IMR-90 (cell line): ENCODE measurements around the gene DSC2. TPM values are rescaled to one million over a fixed set of nuclear protein-coding genes. Genes with fewer than 3 reads are reported as not detected.

Source experiments
- ATAC-seq: fragments of 200-7000 bp; cut with Tn5 transposase; 2 replicates; pipeline ENCODE4 v1.9.1; 2020; ENCODE audit warnings: low read depth, mild to moderate bottlenecking, moderate library complexity
- BruUV-seq: library from RNA; stranded (reverse); fragments of 400-500 nt; replicated peaks from 2 replicates; lab custom pipeline; 2021; lab: Mats Ljungman, UMichigan
- CTCF ChIA-PET: fragments of 300-600 bp; formaldehyde crosslinking; extraction: SDS; loops from one replicate; lab custom pipeline; 2021; ENCODE audit warnings: antibody characterized with exemption; lab: Yijun Ruan, JAX
- POLR2A ChIA-PET: fragments of 300-600 bp; sonication (Branson Sonifier 250); formaldehyde crosslinking; loops from one replicate; lab custom pipeline; 2022; ENCODE audit warnings: antibody characterized with exemption; ENCODE audit not compliant: unreplicated experiment; lab: Charles Lee
- DNase-seq: peaks from one replicate; pipeline ENCODE4 v3.0.0; 2013
- H2AFZ ChIP-seq: replicated peaks from 2 replicates; pipeline ENCODE3; 2013; ENCODE audit warnings: low read length, mild to moderate bottlenecking; ENCODE audit not compliant: poor library complexity
- H2AK5ac ChIP-seq: 2 replicates; pipeline ENCODE4 v1.6.1; 2013; ENCODE audit warnings: low read depth, low read length, inconsistent platforms
- H2AK9ac ChIP-seq: replicated peaks from 2 replicates; pipeline ENCODE3; 2013; ENCODE audit warnings: mild to moderate bottlenecking, low read depth, low read length, moderate library complexity; ENCODE audit not compliant: poor library complexity
- H2BK120ac ChIP-seq: 2 replicates; pipeline ENCODE4 v1.6.1; 2013; ENCODE audit warnings: low read depth, low read length, inconsistent platforms
- H2BK15ac ChIP-seq: 3 replicates; pipeline ENCODE4 v1.6.1; 2013; ENCODE audit warnings: low read depth, low read length, inconsistent platforms
- H2BK20ac ChIP-seq: 2 replicates; pipeline ENCODE4 v1.6.1; 2013; ENCODE audit warnings: low read depth, mild to moderate bottlenecking, inconsistent platforms, low read length, moderate library complexity
- H2BK5ac ChIP-seq: 2 replicates; pipeline ENCODE4 v1.6.1; 2013; ENCODE audit warnings: mild to moderate bottlenecking, low read depth, low read length, inconsistent platforms; ENCODE audit not compliant: poor library complexity, severe bottlenecking
- H3K14ac ChIP-seq: replicated peaks from 2 replicates; pipeline ENCODE4 v1.6.1; 2013; ENCODE audit warnings: low read depth, low read length, inconsistent platforms
- H3K18ac ChIP-seq: 2 replicates; pipeline ENCODE4 v1.6.1; 2013; ENCODE audit warnings: low read depth, low read length, control low read depth
- H3K23ac ChIP-seq: 2 replicates; pipeline ENCODE4 v1.6.1; 2013; ENCODE audit warnings: low read depth, low read length, inconsistent platforms
- H3K27ac ChIP-seq: 2 replicates; pipeline ENCODE4 v1.5.1; 2013; ENCODE audit warnings: mild to moderate bottlenecking, control low read depth, low read length; ENCODE audit not compliant: insufficient read depth
- H3K27me3 ChIP-seq: 2 replicates; pipeline ENCODE4 v1.6.1; 2013; ENCODE audit warnings: low read length; ENCODE audit not compliant: control insufficient read depth, insufficient read depth
- H3K36me3 ChIP-seq: 2 replicates; pipeline ENCODE4 v1.6.1; 2013; ENCODE audit warnings: low read length, mixed read lengths; ENCODE audit not compliant: control insufficient read depth, insufficient read depth
- H3K4ac ChIP-seq: 2 replicates; pipeline ENCODE4 v1.6.1; 2013; ENCODE audit warnings: low read depth, low read length, inconsistent platforms
- H3K4me1 ChIP-seq: 2 replicates; pipeline ENCODE4 v1.6.1; 2013; ENCODE audit warnings: low read length, mixed read lengths; ENCODE audit not compliant: control insufficient read depth, insufficient read depth
- H3K4me2 ChIP-seq: 2 replicates; pipeline ENCODE4 v1.6.1; 2013; ENCODE audit warnings: low read depth, mild to moderate bottlenecking, control low read depth, low read length, moderate library complexity
- H3K4me3 ChIP-seq: 2 replicates; pipeline ENCODE4 v1.5.1; 2013; ENCODE audit warnings: low read depth, mild to moderate bottlenecking, control low read depth, low read length, moderate library complexity; ENCODE audit not compliant: insufficient read depth
- H3K56ac ChIP-seq: 2 replicates; pipeline ENCODE4 v1.6.1; 2013; ENCODE audit warnings: low read length, inconsistent platforms; ENCODE audit not compliant: insufficient read depth; ENCODE audit errors: extremely low read depth
- H3K79me1 ChIP-seq, 2 experiments: 2 replicates each; pipeline ENCODE4 v1.6.1; 2013; ENCODE audit warnings: low read length in 2 of 2, inconsistent platforms in 1 of 2, low read depth in 1 of 2
- H3K9ac ChIP-seq: 2 replicates; pipeline ENCODE4 v1.6.1; 2013; ENCODE audit warnings: low read depth, low read length, control low read depth
- H3K9me1 ChIP-seq: 2 replicates; pipeline ENCODE4 v1.6.1; 2013; ENCODE audit warnings: low read length, inconsistent platforms; ENCODE audit not compliant: insufficient read depth
- H3K9me3 ChIP-seq: 2 replicates; pipeline ENCODE4 v1.6.1; 2013; ENCODE audit warnings: low read length; ENCODE audit not compliant: control insufficient read depth, insufficient read depth
- H4K20me1 ChIP-seq: 2 replicates; pipeline ENCODE4 v1.6.1; 2013; ENCODE audit warnings: low read length, inconsistent platforms; ENCODE audit not compliant: insufficient read depth
- H4K5ac ChIP-seq: 2 replicates; pipeline ENCODE4 v1.6.1; 2013; ENCODE audit warnings: mild to moderate bottlenecking, low read depth, low read length, control low read depth
- H4K8ac ChIP-seq, 2 experiments: 2 replicates each; pipeline ENCODE4 v1.6.1; 2013; ENCODE audit warnings: low read depth in 2 of 2, low read length in 2 of 2, control low read depth in 1 of 2, inconsistent platforms in 1 of 2
- H4K91ac ChIP-seq: 2 replicates; pipeline ENCODE4 v1.6.1; 2013; ENCODE audit warnings: low read depth, low read length, inconsistent platforms; ENCODE audit not compliant: insufficient read depth
- MAFK ChIP-seq: IDR thresholded peaks from 2 replicates; pipeline ENCODE4 v1.6.1; 2012; ENCODE audit warnings: low read depth, low read length, improper control_type of control experiment
- NFE2L2 ChIP-seq: fragments of 150-350 bp; IDR thresholded peaks from 2 replicates; pipeline ENCODE4 v1.6.1; 2016; ENCODE audit warnings: low read depth, mild to moderate bottlenecking, low read length
- USF2 ChIP-seq: fragments of 150-350 bp; IDR thresholded peaks from 2 replicates; pipeline ENCODE4 v1.6.1; 2017; ENCODE audit warnings: mild to moderate bottlenecking, antibody characterized with exemption, low read length, low read depth
- WGBS, 2 experiments: methylation state at CpG; one replicate each; pipeline versions ENCODE4 v1.1.5 to v1.1.7; 2013; ENCODE audit warnings: missing lambda C conversion rate in 2 of 2; ENCODE audit not compliant: insufficient read length in 1 of 2; ENCODE audit errors: extremely low coverage in 2 of 2; 5-methylcytosine and 5-hydroxymethylcytosine counted together
- dilution Hi-C: fragments of 300-500 bp; cut with HindIII; formaldehyde crosslinking; loops from one replicate; pipeline ENCODE4 v1.14.3; 2018; ENCODE audit warnings: low sequenced_read_pairs; ENCODE audit not compliant: unreplicated experiment
- in situ Hi-C: fragments of 300-500 bp; cut with MboI; formaldehyde crosslinking; loops from 3 replicates; pipeline ENCODE4 v1.14.3; 2019; ENCODE audit warnings: low sequenced_read_pairs, inconsistent platforms, mixed read lengths
- intact Hi-C: fragments of 100-400 bp; cut with micrococcal nuclease; formaldehyde crosslinking; loops from 2 replicates; pipeline ENCODE4 v1.10.0; 2022
- polyA plus RNA-seq, 3 experiments: library from polyadenylated mRNA; depleted of rRNA; stranded (reverse); fragments of >200 nt; gene quantifications; 2 replicates each; pipeline ENCODE4 v1.2.3, GENCODE V29; 2012; ENCODE audit warnings: low replicate concordance in 1 of 3
- total RNA-seq: library from RNA; depleted of rRNA; stranded (reverse); fragments of >200 nt; gene quantifications from 2 replicates; pipeline ENCODE4 v1.2.3, GENCODE V29; 2012

Gene DSC2
- total and polyA plus RNA-seq, 2 of the 4 experiments (the other 2 are of a cell fraction): not detected

GRCh38 chr18:31099450-31100230 is 2.6 kb downstream of the DSC2 start:
- intact Hi-C loops: no loop called here
- 50% methylated on average over 1 of the region's 10 CpGs; no CpG with 5 or more reads in 1 of the 2 experiments for WGBS, 2 experiments

More at GRCh38 chr18:31099450-31100230, 2.6 kb downstream of the DSC2 start:
- no peak overlapping the region for H3K4me2 ChIP-seq
- in situ Hi-C loops: no loop called here
- H3K14ac ChIP-seq: no peak overlapping the region
- no peak overlapping the region for H2BK120ac ChIP-seq
- H3K79me1 ChIP-seq: no peaks in the 10 kb centered on the region
- H3K56ac ChIP-seq: no peak overlapping the region
- TF ChIP-seq NFE2L2 (no peak), USF2 (no peak), MAFK (no peak)
- no peak overlapping the region for H2AFZ ChIP-seq
- H3K4me1 ChIP-seq: no peaks in the 10 kb centered on the region
- no peak overlapping the region for H2BK20ac ChIP-seq
- DNase-seq (no peak), ATAC-seq (no peak)
- no peak overlapping the region for H4K8ac ChIP-seq
- H3K23ac ChIP-seq: no peak overlapping the region
- H2AK5ac ChIP-seq: no peak overlapping the region
- H4K91ac ChIP-seq: no peak overlapping the region
- H3K36me3 ChIP-seq: no peaks in the 10 kb centered on the region
- H3K9me1 ChIP-seq: no peaks in the 10 kb centered on the region
- no peak overlapping the region for H2AK9ac ChIP-seq
- H3K9ac ChIP-seq: no peak overlapping the region
- peaks cover 13% of the 10 kb centered on the region for H3K27me3 ChIP-seq
- dilution Hi-C loops: no loop called here
- CTCF ChIA-PET: no interaction called here
- H2BK5ac ChIP-seq: no peak overlapping the region
- 0 out of 2 replicates have a peak, but pooled peaks cover 1% of the 10 kb centered on the region for H3K9me3 ChIP-seq
- H3K18ac ChIP-seq: no peak overlapping the region
- BruUV-seq: no TSS peak
- H3K4me3 ChIP-seq: no peak overlapping the region
- no peak overlapping the region for H4K5ac ChIP-seq
- H2BK15ac ChIP-seq: no peak overlapping the region
- no peaks in the 10 kb centered on the region for H4K20me1 ChIP-seq
- no peak overlapping the region for H3K4ac ChIP-seq
- POLR2A ChIA-PET: no interaction called here
- H3K27ac ChIP-seq: no peak overlapping the region
